MG63 (cell line): ENCODE results near the gene ITGA5. TPM values are rescaled to one million over a fixed set of nuclear protein-coding genes. Genes with fewer than 3 reads are reported as not detected.
A peak's percentile ranks its signal among the peaks of the same experiment; 100 is the strongest.

ENCODE experiments used
- DNase-seq: peaks from one replicate; pipeline ENCODE4 v3.0.0-alpha.2; 2020
- H3K27me3 ChIP-seq: fragments of 250-450 bp; sonication (Bioruptor Pico); 2 replicates; pipeline ENCODE4 v1.5.1; 2020; ENCODE audit warnings: mild to moderate bottlenecking, moderate library complexity
- H3K36me3 ChIP-seq: fragments of 250-450 bp; sonication (Bioruptor Pico); 2 replicates; pipeline ENCODE4 v1.5.1; 2020; ENCODE audit warnings: mild to moderate bottlenecking, moderate library complexity
- H3K4me3 ChIP-seq: fragments of 250-450 bp; sonication (Bioruptor Pico); 2 replicates; pipeline ENCODE4 v1.5.1; 2020; ENCODE audit warnings: mild to moderate bottlenecking, moderate library complexity
- H3K9me3 ChIP-seq: fragments of 250-450 bp; sonication (Bioruptor Pico); 2 replicates; pipeline ENCODE4 v1.5.1; 2020; ENCODE audit warnings: mild to moderate bottlenecking, moderate library complexity
- total RNA-seq: library from RNA; depleted of rRNA; stranded (reverse); fragments of >200 nt; shearing (Covaris generic); gene quantifications from 2 replicates; pipeline ENCODE4 v1.2.3, GENCODE V29; 2014; ENCODE audit warnings: low replicate concordance

Gene ITGA5
- total RNA-seq, 1 experiment from 2014 or later = 91.5 TPM

- Histone ChIP-seq H3K27me3 (no peaks in the 10 kb centered on the region), H3K4me3 (no peak overlapping the region), H3K9me3 (no peaks in the 10 kb centered on the region), H3K36me3 (no peaks in the 10 kb centered on the region)
- no peak for DNase-seq
These were observed 32.5 kb downstream of the ITGA5 start for GRCh38 chr12:54386403-54387113.

DNA sequence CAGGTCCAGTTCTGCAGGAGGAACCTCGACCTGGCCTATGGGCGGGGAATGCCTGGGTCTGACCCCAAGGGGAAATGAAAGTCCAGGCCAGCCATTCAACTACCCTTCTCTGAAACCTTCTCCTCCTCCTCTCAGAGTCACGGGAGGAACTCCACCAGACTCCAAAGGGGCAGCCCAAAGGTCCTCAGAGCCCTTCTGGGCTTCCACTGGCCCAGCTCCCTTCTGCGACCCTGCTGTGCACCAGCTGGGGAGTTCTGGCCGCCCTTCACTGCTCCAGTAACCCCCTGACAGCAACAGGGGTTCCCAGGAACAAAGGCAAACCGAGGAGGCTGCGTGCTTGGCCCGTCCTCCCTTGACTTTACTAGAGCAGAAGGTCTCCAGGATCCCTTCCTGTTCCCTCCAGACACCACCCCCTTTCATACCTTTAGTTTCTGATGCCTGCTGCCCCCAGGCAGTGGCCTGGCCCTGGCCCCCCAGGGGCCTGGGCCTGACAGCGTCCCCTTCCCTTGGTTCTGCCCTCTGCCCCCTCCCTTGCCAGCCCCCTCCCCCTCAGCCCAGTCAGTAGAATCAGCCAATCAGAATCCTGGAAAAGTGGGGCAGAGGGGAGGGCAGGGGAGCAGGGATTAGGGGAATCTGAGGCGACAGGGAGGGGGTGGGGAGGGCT lies 33.7 kb downstream of the ITGA5 start:
- DNase-seq = no peak
- H3K27me3 ChIP-seq = no peaks in the 10 kb centered on the region
- H3K9me3 ChIP-seq = no peaks in the 10 kb centered on the region
- H3K36me3 ChIP-seq = no peaks in the 10 kb centered on the region
- no peak overlapping the region for H3K4me3 ChIP-seq

DNA sequence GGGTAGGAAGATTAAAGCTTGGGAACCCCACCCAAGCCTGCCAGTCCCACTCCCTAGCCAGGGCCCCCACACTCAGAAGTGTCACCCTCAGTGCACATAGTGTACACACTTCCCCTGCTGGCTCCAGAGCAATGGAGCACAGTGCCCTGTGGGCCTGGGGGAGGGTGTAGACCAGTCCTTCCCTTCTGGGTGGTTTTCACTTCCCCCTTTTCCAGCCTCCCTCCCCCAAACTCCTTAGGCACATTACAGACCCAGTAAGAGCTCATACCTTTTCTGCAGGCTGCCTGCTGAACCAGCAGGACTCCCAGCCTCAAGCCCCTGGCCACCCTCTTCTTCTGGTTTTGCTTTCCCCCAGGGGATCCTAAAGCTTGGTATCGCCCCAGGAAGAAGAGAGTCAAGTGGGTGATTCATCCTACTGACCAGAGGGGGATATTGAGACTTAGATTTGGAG lies 34.5 kb downstream of the ITGA5 start, which contains the start of gene ZNF385A:
TSS of gene ZNF385A (minus strand) at position 143 of the 451 bp plus-strand sequence. CDS start 219 bp downstream, outside the sequence.
- no peak for DNase-seq
- Histone ChIP-seq H3K9me3 (no peaks in the 10 kb centered on the region), H3K36me3 (no peaks in the 10 kb centered on the region), H3K4me3 (no peak within 1 kb of the TSS), H3K27me3 (no peaks in the 10 kb centered on the region)

GRCh38 chr12:54383041-54383609 lies 35.9 kb downstream of the ITGA5 start:
- no peaks in the 10 kb centered on the region for H3K27me3 ChIP-seq
- no peaks in the 10 kb centered on the region for H3K36me3 ChIP-seq
- no peaks in the 10 kb centered on the region for H3K9me3 ChIP-seq
- DNase-seq = peak; percentile 84
- no peak overlapping the region for H3K4me3 ChIP-seq

DNA sequence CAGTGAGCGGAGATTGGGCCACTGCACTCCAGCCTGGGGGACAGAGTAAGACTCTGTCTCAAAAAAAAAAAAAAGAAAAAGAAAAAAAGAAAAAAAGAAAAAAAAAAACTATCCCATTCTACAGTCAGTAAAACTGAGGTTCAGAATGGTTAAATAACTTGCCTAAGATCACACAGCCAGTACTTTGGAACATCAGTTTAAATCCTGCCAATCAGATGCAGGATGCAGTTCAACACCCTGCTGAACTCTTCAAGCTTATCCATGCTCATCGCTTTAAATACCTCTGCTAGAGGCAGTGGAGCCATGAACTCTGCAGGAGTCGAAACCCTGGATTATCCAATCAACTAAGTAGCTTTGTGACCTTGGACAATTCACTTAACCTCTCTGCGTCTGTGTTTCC lies 37.9 kb downstream of the ITGA5 start:
- H3K4me3 ChIP-seq = no peak overlapping the region
- DNase-seq = no peak
- H3K27me3 ChIP-seq = no peaks in the 10 kb centered on the region
- H3K36me3 ChIP-seq = no peaks in the 10 kb centered on the region
- no peaks in the 10 kb centered on the region for H3K9me3 ChIP-seq

DNA sequence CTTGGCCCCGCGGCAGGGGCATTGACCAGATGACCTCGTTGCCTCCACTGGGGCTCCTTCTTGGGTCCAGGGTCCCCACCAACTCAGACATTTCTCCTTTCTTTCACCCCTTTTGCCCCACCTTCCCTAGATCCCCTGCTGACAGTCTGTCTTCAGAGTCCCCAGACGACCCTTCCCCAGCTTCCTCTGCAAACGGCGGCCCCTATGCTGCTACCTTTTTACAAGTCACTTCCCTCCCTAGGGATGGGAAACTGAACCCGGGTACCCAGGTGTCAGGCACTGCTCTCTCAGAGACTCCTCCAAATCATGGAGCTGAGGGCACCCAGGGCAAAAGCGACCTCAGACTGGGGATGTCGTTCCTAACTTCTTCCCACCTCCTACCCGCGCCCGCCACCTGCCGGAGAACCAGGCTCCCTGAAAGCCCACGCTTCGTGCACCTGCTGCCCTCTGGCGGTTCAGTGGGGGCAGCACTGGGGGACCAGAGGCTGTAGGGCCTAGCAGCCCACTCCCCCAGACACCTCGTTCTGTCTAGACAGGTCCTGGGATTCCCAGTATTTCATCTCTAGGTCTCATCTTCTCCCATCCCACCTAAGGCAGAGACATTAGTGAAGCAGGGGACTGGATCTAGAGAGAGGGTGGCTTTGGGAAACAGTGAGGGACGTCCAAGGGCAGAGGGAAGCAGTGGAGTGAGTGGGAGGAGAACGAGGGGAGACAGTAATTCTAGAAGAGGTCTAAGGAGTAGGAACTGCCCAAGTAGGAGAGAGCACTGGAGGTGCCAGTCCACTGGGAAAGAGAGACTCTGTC lies 39.5 kb downstream of the ITGA5 start:
- Histone ChIP-seq H3K36me3 (no peaks in the 10 kb centered on the region), H3K9me3 (no peaks in the 10 kb centered on the region), H3K27me3 (no peaks in the 10 kb centered on the region), H3K4me3 (peak overlapping the region; percentile 22)
- DNase-seq = peak; percentile 85

GRCh38 chr12:54378796-54379397 lies 40.2 kb downstream of the ITGA5 start:
- H3K27me3 ChIP-seq = no peaks in the 10 kb centered on the region
- H3K36me3 ChIP-seq = no peaks in the 10 kb centered on the region
- DNase-seq = peak; percentile 58
- H3K4me3 ChIP-seq = peak overlapping the region; percentile 32
- H3K9me3 ChIP-seq = no peaks in the 10 kb centered on the region

GRCh38 chr12:54377797-54378515 lies 41.1 kb downstream of the ITGA5 start:
- Histone ChIP-seq H3K36me3 (no peaks in the 10 kb centered on the region), H3K9me3 (no peaks in the 10 kb centered on the region), H3K4me3 (no peak overlapping the region), H3K27me3 (no peaks in the 10 kb centered on the region)
- no peak for DNase-seq

DNA sequence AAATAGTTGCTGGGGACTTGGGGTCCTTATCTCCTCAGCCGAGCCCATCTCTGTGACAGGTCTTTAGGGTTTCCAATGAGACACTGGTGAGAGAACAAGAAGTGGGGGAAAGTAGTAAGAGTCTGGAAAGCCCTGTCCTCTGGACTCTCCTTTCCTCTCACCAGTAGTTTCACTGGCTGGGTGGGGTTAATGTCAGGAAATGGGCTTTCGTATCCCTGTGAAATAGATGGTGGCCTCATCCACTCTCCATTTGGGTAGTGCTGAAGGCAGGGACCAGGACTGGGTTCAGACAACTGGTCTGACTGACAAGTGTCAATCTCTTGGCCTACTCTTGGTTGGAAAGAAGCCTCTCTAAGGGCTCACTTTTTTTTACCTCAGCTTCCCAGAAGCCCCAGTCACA lies 42.1 kb downstream of the ITGA5 start:
- no peaks in the 10 kb centered on the region for H3K9me3 ChIP-seq
- H3K4me3 ChIP-seq = no peak overlapping the region
- H3K27me3 ChIP-seq = no peaks in the 10 kb centered on the region
- no peak for DNase-seq
- no peaks in the 10 kb centered on the region for H3K36me3 ChIP-seq

DNA sequence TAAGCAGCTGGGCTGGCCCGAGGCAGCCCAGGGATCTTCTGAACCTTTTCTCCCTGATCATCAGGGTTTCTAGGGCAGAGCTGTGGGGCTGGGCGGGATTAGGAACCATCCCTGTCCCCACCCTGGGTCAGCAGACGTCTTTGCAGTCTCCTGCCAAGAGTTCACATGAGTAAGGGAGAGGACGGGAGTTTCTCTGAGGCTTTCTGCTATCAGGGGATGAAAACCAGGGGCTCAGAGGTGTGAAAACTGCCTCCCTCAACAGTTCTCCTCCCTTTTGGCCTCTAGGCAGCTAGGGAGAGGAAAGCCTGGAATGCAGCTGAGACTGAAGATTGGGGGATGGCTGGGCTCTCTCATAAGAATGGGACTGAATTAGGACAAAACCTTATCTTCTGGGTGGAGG lies 42.5 kb downstream of the ITGA5 start:
- Histone ChIP-seq H3K9me3 (no peaks in the 10 kb centered on the region), H3K4me3 (no peak overlapping the region), H3K36me3 (no peaks in the 10 kb centered on the region), H3K27me3 (no peaks in the 10 kb centered on the region)
- DNase-seq = no peak

DNA sequence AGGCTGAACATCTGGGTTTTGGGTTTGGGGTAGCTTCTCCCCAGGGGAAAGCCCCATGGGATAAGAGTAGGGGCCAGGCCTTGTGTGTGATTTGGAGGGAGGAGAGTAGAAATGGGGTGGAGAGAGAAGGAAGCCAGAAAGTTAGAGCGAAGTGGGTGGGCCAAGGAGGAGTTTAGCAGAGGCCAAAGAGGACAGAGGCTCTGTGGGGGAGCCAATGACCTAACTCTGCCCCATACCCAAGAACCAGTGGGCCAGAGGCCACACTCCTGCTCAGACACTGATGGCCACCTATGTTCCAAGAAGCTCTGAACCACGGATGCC lies 43.8 kb downstream of the ITGA5 start:
- Histone ChIP-seq H3K36me3 (0 out of 2 replicates have a peak, but pooled peaks cover 2% of the 10 kb centered on the region), H3K27me3 (no peaks in the 10 kb centered on the region), H3K9me3 (no peaks in the 10 kb centered on the region), H3K4me3 (no peak overlapping the region)
- no peak for DNase-seq

DNA sequence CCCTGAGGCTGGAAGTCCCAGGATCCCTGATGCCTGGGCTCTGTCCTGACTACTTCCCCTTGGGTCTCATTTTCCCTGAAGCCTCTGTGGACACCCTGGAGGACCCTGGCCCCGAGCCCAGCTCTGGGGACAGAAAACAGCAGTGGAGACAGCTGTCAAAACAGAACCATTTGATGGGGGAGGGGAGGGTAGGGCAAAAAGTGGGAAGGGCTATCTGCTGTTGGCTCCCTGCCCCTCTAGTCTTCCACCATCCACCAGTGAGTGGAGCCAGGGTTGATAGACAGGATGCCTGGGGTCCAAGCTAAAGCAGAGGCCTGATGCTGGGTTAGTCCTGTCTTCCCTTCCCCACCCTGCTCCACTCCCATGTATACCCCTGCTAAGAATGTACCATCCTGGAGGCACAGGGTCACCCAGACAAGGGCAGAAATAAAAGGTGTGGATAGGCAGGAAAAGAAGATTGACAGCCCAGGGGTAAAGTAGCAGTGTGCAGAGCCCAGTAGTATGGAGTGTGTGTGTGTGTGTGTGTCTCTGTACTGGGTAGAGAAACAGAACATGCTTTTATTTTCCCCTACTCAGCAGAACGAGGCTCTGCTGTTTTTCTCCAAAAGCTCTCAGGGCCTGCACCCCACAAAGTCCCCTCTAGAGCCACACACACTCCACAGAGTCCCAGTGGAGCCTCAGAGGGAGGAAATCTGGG lies 44.4 kb downstream of the ITGA5 start:
- Histone ChIP-seq H3K4me3 (no peak overlapping the region), H3K36me3 (0 out of 2 replicates have a peak, but pooled peaks cover 2% of the 10 kb centered on the region), H3K9me3 (no peaks in the 10 kb centered on the region), H3K27me3 (no peaks in the 10 kb centered on the region)
- DNase-seq = no peak

- H3K36me3 ChIP-seq = 0 out of 2 replicates have a peak, but pooled peaks cover 2% of the 10 kb centered on the region
- H3K9me3 ChIP-seq = no peaks in the 10 kb centered on the region
- DNase-seq = no peak
- H3K27me3 ChIP-seq = no peaks in the 10 kb centered on the region
- no peak overlapping the region for H3K4me3 ChIP-seq
These were observed 45.2 kb downstream of the ITGA5 start for GRCh38 chr12:54373649-54374561.

DNA sequence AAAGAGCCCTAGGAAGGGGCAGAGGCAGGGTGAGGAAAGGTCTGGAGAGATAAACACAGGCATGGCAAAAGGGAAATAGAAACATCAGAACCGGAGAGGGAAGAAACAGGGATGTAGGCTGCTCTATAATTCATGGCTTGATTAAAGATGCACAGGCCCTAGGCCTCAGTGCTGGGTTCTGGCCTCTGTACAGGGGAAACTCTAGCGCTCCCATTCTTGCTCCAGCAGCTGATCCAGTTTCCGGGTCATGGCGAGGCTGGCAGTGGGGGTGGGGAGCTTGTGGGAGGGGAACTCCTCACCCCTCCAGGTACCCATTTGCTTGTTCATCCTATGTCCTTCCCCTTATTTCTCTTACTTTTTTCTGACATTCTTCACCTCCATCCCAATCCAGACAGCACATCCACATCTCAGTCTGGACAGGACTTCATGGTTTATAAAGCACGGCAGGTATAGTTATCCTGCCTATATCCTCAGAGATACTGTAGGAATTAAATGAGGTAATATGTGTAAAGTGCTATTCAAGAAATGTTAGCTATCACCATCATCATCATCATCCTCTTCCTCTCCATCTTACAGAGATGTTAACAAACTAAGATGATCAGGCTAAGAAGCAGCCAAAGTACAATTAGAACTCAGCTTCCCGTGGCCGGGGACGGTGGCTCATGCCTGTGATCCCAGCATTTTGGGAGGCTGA lies 46.8 kb downstream of the ITGA5 start:
- Histone ChIP-seq H3K36me3 (0 out of 2 replicates have a peak, but pooled peaks cover 2% of the 10 kb centered on the region), H3K9me3 (no peaks in the 10 kb centered on the region), H3K27me3 (no peaks in the 10 kb centered on the region), H3K4me3 (no peak overlapping the region)
- no peak for DNase-seq
